BLaER1 treated with 17β-estradiol and CSF1 and Interleukin-3, amounts not matched to agents 10 nM and 100 nM (cell line): ENCODE results near the gene TBX20.
"Not testable (repeated sequence)": the region's sequence is repeated elsewhere in the genome, so short reads cannot be mapped to it uniquely, and the experiment has no call there.

ENCODE experiments used
- H3K27ac ChIP-seq, 11 experiments: shearing (Covaris generic); formaldehyde crosslinking; 2 replicates each; pipeline ENCODE4 v1.8.1; 2022
- H3K27me3 ChIP-seq, 11 experiments: shearing (Covaris generic); formaldehyde crosslinking; 2 replicates each; pipeline ENCODE4 v1.8.1; 2022
- H3K36me3 ChIP-seq, 11 experiments: shearing (Covaris generic); formaldehyde crosslinking; 2 replicates each; pipeline ENCODE4 v1.8.1; 2022
- H3K4me1 ChIP-seq, 10 experiments: shearing (Covaris generic); formaldehyde crosslinking; 2 replicates each; pipeline ENCODE4 v1.8.1; 2022
- H3K4me2 ChIP-seq, 11 experiments: shearing (Covaris generic); formaldehyde crosslinking; 2 replicates each; pipeline ENCODE4 v1.8.1; 2022
- H3K4me3 ChIP-seq, 10 experiments: shearing (Covaris generic); formaldehyde crosslinking; 2 replicates each; pipeline ENCODE4 v1.8.1; 2022
- H3K9ac ChIP-seq, 11 experiments: shearing (Covaris generic); formaldehyde crosslinking; 2 replicates each; pipeline ENCODE4 v1.8.1; 2022
- H3K9me3 ChIP-seq, 11 experiments: shearing (Covaris generic); formaldehyde crosslinking; replicated peaks in 1 of 11; 2 replicates each; pipeline ENCODE4 v1.8.1; 2022
- H4K20me1 ChIP-seq, 11 experiments: shearing (Covaris generic); formaldehyde crosslinking; 2 replicates each; pipeline ENCODE4 v1.8.1; 2022
- Cebpa-rat ChIP-seq, 11 experiments: shearing (Covaris generic); IDR thresholded peaks; 2 replicates each; pipeline ENCODE4 v1.8.1; 2022

The TBX20 gene

GRCh38 chr7:35232994-35233393, 20.9 kb downstream of the TBX20 start:
- H3K9me3 ChIP-seq, result no peaks in the 10 kb centered on the region
- H3K27me3 ChIP-seq, result no peaks in the 10 kb centered on the region
- no peak for TF ChIP-seq Cebpa-rat (IDR thresholded peaks at IDR 0.05)
- peaks cover 0 to 23% (median 15%) of the 10 kb centered on the region in 10 experiments; a peak in 15 of 20 replicates for H3K4me1 ChIP-seq
- H3K9ac ChIP-seq, result 0 out of 22 replicates have a peak overlapping the region, but pooled peaks of 1 of the 11 experiments have one; percentile 29
- no peak overlapping the region for H3K27ac ChIP-seq
- no peaks in the 10 kb centered on the region for H4K20me1 ChIP-seq
- peak overlapping the region; percentile 28 to 71 (median 64); a peak in 21 of 22 replicates for H3K4me2 ChIP-seq
- no peak overlapping the region; a peak in 2 of 20 replicates for H3K4me3 ChIP-seq
- H3K36me3 ChIP-seq, result no peaks in the 10 kb centered on the region

DNA sequence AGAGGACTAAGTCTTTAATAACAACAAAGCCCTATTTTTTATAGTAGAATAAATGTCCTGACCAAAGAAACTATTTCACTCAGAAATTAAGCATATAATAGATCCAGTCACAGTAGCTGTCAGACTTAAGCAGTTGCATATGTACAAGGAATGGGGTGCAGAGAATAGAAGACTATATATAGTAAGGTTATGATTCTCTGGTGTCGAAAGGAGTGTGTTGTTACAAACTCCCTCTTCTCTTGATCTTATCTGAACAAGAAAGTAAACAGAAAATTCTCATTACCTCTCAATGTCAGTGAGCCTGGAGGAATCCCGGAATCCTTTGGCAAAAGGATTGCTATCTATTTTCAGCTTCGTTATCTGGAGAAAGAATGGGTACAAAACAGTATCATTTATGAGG, 22.7 kb downstream of the TBX20 start:
- not testable (repeated sequence) for H3K4me2 ChIP-seq, H4K20me1 ChIP-seq, H3K4me3 ChIP-seq, H3K36me3 ChIP-seq, H3K27ac ChIP-seq, H3K9ac ChIP-seq, H3K27me3 ChIP-seq, H3K9me3 ChIP-seq
- H3K4me1 ChIP-seq, result peaks cover 0 to 23% (median 15%) of the 10 kb centered on the region in 10 experiments; a peak in 13 of 20 replicates

DNA sequence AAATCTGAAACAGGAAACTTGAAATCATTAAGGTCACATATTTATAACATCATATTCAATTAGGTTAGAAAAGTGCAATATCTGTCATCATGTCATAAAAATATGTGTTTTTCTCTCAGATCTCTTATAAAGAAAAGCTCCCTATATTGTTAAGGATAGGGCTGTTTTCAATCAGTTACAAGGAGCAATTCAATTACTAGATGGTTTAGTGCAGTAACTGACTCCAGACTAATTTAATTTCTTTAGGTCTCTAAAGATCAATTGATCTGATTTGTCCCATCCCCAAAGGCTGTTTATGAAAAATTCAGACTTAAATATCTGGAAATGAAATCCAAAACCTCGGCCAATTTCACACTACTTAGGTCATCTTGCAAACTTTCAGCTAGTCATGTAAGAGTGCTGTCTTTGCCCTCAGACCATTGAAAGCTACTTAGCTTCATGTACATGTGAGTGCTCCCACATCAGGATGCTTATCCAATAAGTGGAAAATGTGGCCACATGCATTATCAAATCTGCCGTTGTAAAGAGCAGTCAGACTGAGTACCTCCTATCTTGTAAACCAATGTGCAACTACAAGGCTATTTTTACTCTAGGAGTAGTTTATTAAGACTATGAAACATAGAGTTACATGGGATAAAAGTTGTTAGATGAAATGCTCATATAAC, 24.7 kb downstream of the TBX20 start:
- H3K9me3 ChIP-seq, H3K36me3 ChIP-seq, H3K27ac ChIP-seq, H3K9ac ChIP-seq, H3K4me3 ChIP-seq, H3K27me3 ChIP-seq, H4K20me1 ChIP-seq: not testable (repeated sequence)
- Histone ChIP-seq H3K4me2 (peak overlapping the region in 1 of 11 experiments; percentile 20; a peak in 1 of 22 replicates), H3K4me1 (peaks cover 0 to 23% (median 15%) of the 10 kb centered on the region in 10 experiments; a peak in 13 of 20 replicates)

- H3K4me3 ChIP-seq, H3K27ac ChIP-seq, H3K36me3 ChIP-seq, H3K27me3 ChIP-seq, H4K20me1 ChIP-seq, H3K9me3 ChIP-seq, H3K9ac ChIP-seq: not testable (repeated sequence)
- H3K4me2 ChIP-seq, result peak overlapping the region in 6 of 11 experiments; percentile 18 to 38 (median 22); a peak in 6 of 22 replicates
- peaks cover 0 to 21% (median 14%) of the 10 kb centered on the region in 10 experiments; a peak in 13 of 20 replicates for H3K4me1 ChIP-seq
Observed at GRCh38 chr7:35228496-35229051, 25.3 kb downstream of the TBX20 start.

- H3K27me3 ChIP-seq, H3K27ac ChIP-seq, H3K4me3 ChIP-seq, H4K20me1 ChIP-seq, H3K9ac ChIP-seq, H3K9me3 ChIP-seq, H3K36me3 ChIP-seq, H3K4me2 ChIP-seq: not testable (repeated sequence)
- H3K4me1 ChIP-seq, result peaks cover 0 to 11% (median 3%) of the 10 kb centered on the region in 10 experiments; a peak in 9 of 20 replicates
Observed at GRCh38 chr7:35227438-35227837, 26.5 kb downstream of the TBX20 start.

GRCh38 chr7:35222445-35222844, 31.5 kb downstream of the TBX20 start:
- H3K4me1 ChIP-seq, H3K4me2 ChIP-seq, H3K27me3 ChIP-seq, H3K9ac ChIP-seq, H3K9me3 ChIP-seq, H4K20me1 ChIP-seq, H3K4me3 ChIP-seq, H3K27ac ChIP-seq, H3K36me3 ChIP-seq: not testable (repeated sequence)

- H3K4me3 ChIP-seq, H3K9me3 ChIP-seq, H3K27me3 ChIP-seq, H3K4me1 ChIP-seq, H3K36me3 ChIP-seq, H3K9ac ChIP-seq, H3K4me2 ChIP-seq, H3K27ac ChIP-seq, H4K20me1 ChIP-seq: not testable (repeated sequence)
Observed at GRCh38 chr7:35220176-35220575, 33.7 kb downstream of the TBX20 start.

- not testable (repeated sequence) for H3K27me3 ChIP-seq
Observed at GRCh38 chr7:35216033-35216432, 37.9 kb downstream of the TBX20 start.

DNA sequence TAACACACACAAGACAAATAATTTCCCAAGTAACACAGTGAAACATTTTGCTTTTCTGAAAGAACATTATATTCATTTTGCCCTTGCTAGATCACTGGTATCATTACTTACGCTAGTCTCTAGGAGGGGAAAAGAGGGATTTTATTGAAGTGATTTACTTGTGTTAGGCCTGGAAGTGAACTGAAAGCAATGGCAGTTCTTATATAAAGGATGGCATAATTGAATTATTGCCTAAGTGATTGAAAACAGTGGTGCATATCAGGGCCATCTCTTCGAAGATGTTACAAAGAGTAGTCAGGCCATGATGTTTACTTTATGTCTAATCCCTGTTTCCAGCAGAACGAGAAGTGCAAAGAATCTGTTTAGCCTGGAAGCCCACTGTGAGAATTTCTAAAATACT, 38.8 kb downstream of the TBX20 start:
- H3K4me1 ChIP-seq, H3K9me3 ChIP-seq, H3K27ac ChIP-seq, H3K36me3 ChIP-seq, H3K4me3 ChIP-seq, H3K4me2 ChIP-seq, H4K20me1 ChIP-seq, H3K27me3 ChIP-seq, H3K9ac ChIP-seq: not testable (repeated sequence)

More at GRCh38 chr7:35216033-35216432, 37.9 kb downstream of the TBX20 start:
- H3K27ac ChIP-seq, H3K9me3 ChIP-seq, H4K20me1 ChIP-seq, H3K36me3 ChIP-seq, H3K4me1 ChIP-seq, H3K4me2 ChIP-seq, H3K9ac ChIP-seq, H3K4me3 ChIP-seq: not testable (repeated sequence)

DNA sequence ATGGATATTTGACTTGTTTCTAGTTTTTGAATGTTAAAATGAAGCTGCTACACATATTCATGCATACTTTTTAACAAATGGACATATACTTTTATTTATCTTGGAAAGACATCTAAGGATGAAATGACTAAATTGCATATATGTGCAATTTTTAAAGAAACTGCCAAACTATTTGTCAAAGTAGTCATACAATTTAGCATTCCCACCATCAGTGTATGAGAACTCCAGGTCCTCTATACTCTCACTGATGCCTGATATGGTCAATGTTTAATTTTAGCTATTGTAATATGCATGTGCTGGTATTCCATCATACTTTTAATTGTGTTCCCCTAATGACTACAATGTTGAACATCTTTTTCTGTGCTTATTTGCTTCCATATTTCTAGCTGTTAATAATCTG, 47.0 kb downstream of the TBX20 start:
- not testable (repeated sequence) for H3K4me3 ChIP-seq, H3K36me3 ChIP-seq, H3K27me3 ChIP-seq, H3K9me3 ChIP-seq, H3K4me2 ChIP-seq, H3K9ac ChIP-seq, H4K20me1 ChIP-seq, H3K4me1 ChIP-seq, H3K27ac ChIP-seq

GRCh38 chr7:35204850-35205249, 49.0 kb downstream of the TBX20 start:
- not testable (repeated sequence) for H3K27ac ChIP-seq, H3K4me2 ChIP-seq, H3K4me3 ChIP-seq, H3K27me3 ChIP-seq, H3K9ac ChIP-seq, H4K20me1 ChIP-seq, H3K36me3 ChIP-seq, H3K9me3 ChIP-seq, H3K4me1 ChIP-seq

GRCh38 chr7:35204031-35204430, 49.9 kb downstream of the TBX20 start:
- not testable (repeated sequence) for H3K4me1 ChIP-seq, H3K4me2 ChIP-seq, H3K9ac ChIP-seq, H3K36me3 ChIP-seq, H3K27ac ChIP-seq, H3K27me3 ChIP-seq, H3K9me3 ChIP-seq, H4K20me1 ChIP-seq, H3K4me3 ChIP-seq

DNA sequence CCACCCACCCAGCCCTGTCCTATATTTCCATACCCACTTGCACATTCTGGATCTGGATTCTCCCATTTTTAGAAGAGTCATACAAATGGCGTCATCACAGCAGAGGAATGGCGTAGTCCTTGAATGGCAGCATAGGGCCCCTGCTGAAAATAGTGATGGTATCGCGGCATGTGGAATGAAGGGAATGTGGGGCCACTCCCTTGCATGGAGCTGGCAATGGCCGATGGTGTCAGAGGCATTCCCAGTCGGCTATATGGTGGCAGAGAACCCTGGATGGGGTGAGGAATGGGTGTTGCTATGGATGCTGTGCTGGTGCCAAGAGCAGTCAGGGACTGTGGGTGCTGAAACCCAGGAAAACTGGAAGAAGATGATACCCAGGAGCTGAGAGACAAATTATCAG, 51.5 kb downstream of the TBX20 start:
- H3K27me3 ChIP-seq, H3K9ac ChIP-seq, H3K4me3 ChIP-seq, H4K20me1 ChIP-seq, H3K4me1 ChIP-seq, H3K27ac ChIP-seq, H3K9me3 ChIP-seq, H3K4me2 ChIP-seq, H3K36me3 ChIP-seq: not testable (repeated sequence)

GRCh38 chr7:35200170-35200569, 53.7 kb downstream of the TBX20 start:
- H4K20me1 ChIP-seq, H3K9ac ChIP-seq, H3K4me1 ChIP-seq, H3K27ac ChIP-seq, H3K4me3 ChIP-seq, H3K9me3 ChIP-seq, H3K4me2 ChIP-seq, H3K27me3 ChIP-seq, H3K36me3 ChIP-seq: not testable (repeated sequence)
